ENCODE data around the gene PGLYRP4. TPM values are rescaled to one million over a fixed set of nuclear protein-coding genes. Genes with fewer than 3 reads are reported as not detected.

PGLYRP4 gene
- total RNA-seq, 6 experiments from 2014 or later: not detected

DNA sequence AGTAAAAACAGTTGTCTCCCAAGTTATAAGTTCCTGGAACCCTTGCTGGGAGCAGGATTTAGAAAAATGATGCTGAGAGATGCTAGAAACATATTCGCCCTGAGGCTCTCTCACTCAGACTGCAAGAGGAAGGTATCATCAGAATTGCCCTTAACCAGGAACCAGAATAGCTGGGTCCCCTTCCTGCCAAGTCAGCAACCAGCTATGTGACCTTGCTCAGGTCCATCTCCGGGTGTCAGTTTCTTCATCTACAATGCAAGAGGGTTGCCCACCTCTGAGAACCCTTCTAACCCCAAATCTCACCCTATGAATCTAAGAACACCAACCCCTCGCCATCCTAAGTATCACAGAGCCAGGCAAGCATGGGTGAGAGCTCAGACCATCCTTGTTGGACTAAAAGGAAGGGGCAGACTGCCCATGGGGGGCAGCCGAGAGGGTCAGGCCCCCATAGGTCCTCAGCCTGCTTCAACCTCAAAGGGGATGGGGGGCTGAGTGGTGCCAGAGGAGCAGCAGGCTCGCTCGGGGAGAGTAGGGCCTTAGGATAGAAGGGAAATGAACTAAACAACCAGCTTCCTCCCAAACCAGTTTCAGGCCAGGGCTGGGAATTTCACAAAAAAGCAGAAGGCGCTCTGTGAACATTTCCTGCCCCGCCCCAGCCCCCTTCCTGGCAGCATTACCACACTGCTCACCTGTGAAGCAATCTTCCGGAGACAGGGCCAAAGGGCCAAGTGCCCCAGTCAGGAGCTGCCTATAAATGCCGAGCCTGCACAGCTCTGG, 8.6 kb upstream of the PGLYRP4 start:
- WGBS (ENCODE audit: insufficient coverage, low coverage, low lambda C conversion rate, missing lambda C conversion rate): 41% methylated on average over 7 of the region's 10 CpGs
- H3K4me3 ChIP-seq: no peak overlapping the region
- no peaks in the 10 kb centered on the region for H3K9me3 ChIP-seq
- intact Hi-C loops (cut with DNase I): loop anchor here in 1 of 2 donors (10.0 kb wide), 1 partner anchor 48 kb away; no protein-coding TSS in a partner anchor
- TF ChIP-seq POLR2A (IDR thresholded peaks at IDR 0.05): no peak
- TF ChIP-seq, protein P1, sequence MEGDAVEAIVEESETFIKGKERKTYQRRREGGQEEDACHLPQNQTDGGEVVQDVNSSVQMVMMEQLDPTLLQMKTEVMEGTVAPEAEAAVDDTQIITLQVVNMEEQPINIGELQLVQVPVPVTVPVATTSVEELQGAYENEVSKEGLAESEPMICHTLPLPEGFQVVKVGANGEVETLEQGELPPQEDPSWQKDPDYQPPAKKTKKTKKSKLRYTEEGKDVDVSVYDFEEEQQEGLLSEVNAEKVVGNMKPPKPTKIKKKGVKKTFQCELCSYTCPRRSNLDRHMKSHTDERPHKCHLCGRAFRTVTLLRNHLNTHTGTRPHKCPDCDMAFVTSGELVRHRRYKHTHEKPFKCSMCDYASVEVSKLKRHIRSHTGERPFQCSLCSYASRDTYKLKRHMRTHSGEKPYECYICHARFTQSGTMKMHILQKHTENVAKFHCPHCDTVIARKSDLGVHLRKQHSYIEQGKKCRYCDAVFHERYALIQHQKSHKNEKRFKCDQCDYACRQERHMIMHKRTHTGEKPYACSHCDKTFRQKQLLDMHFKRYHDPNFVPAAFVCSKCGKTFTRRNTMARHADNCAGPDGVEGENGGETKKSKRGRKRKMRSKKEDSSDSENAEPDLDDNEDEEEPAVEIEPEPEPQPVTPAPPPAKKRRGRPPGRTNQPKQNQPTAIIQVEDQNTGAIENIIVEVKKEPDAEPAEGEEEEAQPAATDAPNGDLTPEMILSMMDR (IDR thresholded peaks at IDR 0.05): no peak
- peak; percentile 85 to 91 (median 90) for DNase-seq
- peaks cover 0 to 8% (median 2%) of the 10 kb centered on the region in 4 donors for H3K4me1 ChIP-seq
- H3K27me3 ChIP-seq: no peaks in the 10 kb centered on the region
- H3K27ac ChIP-seq: peak overlapping the region in 1 of 3 donors; percentile 47
- peak; percentile 86 to 91 (median 90) for ATAC-seq
- no peaks in the 10 kb centered on the region for H3K36me3 ChIP-seq

DNA sequence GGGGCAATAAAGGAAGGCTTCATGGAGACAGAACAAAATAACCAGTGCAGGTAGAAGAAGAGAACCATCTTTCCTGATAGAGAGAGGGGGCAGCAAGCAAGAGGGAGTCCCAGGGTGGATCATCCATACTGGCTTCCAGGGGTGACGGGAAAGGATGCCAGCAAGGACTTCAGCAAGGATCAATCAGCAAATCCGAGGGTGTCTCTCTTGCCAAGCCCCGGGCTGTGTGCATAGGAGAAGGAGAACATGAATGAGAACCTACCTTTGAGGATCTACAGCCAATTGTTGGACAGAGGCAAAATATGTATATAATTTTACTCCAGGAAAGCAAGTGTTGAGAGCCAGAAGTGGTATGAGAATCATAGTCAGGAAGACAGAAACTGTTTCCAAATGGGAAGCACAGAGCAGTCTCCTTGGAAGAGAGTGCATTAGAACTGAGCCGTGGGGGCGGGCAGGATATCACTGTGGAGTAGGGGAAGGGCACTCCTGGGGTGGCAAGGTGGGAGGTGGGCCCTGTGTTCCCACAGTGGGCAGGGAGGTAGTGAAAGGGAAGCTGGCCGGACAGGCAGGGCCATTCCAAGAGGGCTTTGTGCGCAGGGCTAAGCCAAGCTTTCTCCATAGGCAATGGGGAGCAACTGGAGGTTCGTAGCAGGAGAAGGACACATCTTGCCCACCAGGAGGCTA, 7.9 kb upstream of the PGLYRP4 start:
- Histone ChIP-seq H3K4me3 (no peak overlapping the region), H3K27ac (no peak overlapping the region), H3K9me3 (no peaks in the 10 kb centered on the region), H3K27me3 (no peaks in the 10 kb centered on the region), H3K36me3 (no peaks in the 10 kb centered on the region), H3K4me1 (peaks cover 0 to 8% (median 2%) of the 10 kb centered on the region in 4 donors)
- WGBS (ENCODE audit: insufficient coverage, low coverage, low lambda C conversion rate, missing lambda C conversion rate): 79% methylated on average over 5 of the region's 8 CpGs
- peak in 1 of 3 donors; percentile 39 for DNase-seq
- no peak for ATAC-seq
- intact Hi-C loops (cut with DNase I): loop anchor here in 1 of 2 donors (10.0 kb wide), 1 partner anchor 48 kb away; no protein-coding TSS in a partner anchor
- no peak for TF ChIP-seq POLR2A (IDR thresholded peaks at IDR 0.05)
- TF ChIP-seq, protein P1 (IDR thresholded peaks at IDR 0.05): no peak

DNA sequence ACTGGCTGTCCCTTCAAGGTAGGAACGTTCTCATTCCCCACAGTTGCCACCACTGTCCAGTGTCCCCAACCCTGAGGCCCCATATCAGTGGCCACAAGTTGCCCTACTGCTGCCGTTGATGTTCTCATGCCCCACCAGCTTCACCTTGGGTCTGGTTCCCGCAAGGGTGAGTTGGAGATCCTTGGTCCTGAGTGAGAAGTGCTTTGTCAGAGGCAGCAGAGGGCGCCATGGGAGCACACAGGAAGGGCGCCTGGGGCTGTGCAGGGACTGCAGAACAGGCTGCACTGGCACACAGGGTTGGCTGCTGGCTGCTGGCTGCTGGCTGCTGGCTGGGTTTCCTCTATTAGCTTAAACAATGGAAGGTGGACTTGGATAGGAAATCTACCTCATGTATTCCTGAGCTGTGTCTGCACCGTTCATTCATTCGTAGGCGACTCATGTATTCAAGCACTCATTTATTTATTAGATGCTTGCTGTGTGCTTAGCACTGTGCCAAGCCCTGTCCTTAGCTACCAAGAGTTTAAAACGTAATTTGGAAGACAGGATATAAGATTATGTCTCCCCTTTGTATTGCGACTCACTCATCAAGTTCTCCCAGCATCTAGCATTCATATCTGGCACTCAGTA, 6.9 kb upstream of the PGLYRP4 start:
- no peaks in the 10 kb centered on the region for H3K9me3 ChIP-seq
- DNase-seq (peak; percentile 76 to 83 (median 80)), ATAC-seq (peak; percentile 76 to 84 (median 79))
- H3K27me3 ChIP-seq: no peaks in the 10 kb centered on the region
- no peak overlapping the region for H3K27ac ChIP-seq
- no peaks in the 10 kb centered on the region for H3K36me3 ChIP-seq
- H3K4me3 ChIP-seq: no peak overlapping the region
- intact Hi-C loops (cut with DNase I): loop anchor here in 1 of 2 donors (10.0 kb wide), 1 partner anchor 49 kb away; no protein-coding TSS in a partner anchor
- TF ChIP-seq POLR2A (IDR thresholded peaks at IDR 0.05): no peak
- TF ChIP-seq, protein P1 (IDR thresholded peaks at IDR 0.05): peak; percentile 47 to 64 (median 56)
- peaks cover 0 to 8% (median 2%) of the 10 kb centered on the region in 4 donors for H3K4me1 ChIP-seq
- WGBS (ENCODE audit: insufficient coverage, low coverage, low lambda C conversion rate, missing lambda C conversion rate): 34% methylated on average over 9 of the region's 10 CpGs

DNA sequence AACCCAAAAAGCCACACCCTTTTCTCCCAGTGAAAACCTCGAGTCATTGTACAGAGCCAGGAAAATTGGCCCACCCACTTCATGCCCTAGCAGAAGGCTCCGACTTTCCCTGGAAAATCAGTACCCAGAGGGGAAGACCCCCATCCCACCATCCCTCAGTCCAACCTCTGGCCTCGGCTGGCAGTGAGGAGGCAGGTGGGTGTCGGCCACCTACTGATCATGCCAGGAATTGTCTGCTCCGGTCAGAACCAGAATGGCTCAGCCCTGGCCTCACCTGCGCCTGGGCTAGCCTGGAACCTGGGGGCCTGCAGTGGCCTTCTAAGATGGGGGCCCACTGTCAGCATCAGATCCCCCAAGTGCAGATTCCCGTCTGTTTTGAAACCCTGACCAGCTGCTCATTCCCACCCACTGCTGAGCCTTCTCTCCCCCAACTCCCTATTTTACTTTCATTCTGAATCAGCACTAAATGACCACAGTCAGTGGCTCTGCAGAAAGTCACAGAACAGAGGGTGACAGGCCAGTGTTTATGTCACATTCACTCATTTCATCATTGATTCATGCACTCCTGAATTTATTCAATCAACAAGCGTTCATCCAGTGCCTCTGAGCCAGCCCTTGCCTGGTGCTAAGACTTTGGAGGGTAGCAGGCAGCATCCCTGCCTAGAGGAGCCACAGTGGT, 6.0 kb upstream of the PGLYRP4 start:
- H3K36me3 ChIP-seq: no peaks in the 10 kb centered on the region
- no peaks in the 10 kb centered on the region for H3K27me3 ChIP-seq
- H3K4me1 ChIP-seq: peaks cover 0 to 8% (median 2%) of the 10 kb centered on the region in 4 donors
- intact Hi-C loops (cut with DNase I): loop anchor here in 1 of 2 donors (5.0 to 10.0 kb wide), 2 partner anchors 50 to 138 kb away; no protein-coding TSS in a partner anchor
- ATAC-seq (no peak), DNase-seq (peak in 1 of 3 donors; percentile 37)
- no peak overlapping the region for H3K27ac ChIP-seq
- no peaks in the 10 kb centered on the region for H3K9me3 ChIP-seq
- no peak overlapping the region for H3K4me3 ChIP-seq
- 45% methylated on average over 4 of the region's 8 CpGs for WGBS (ENCODE audit: insufficient coverage, low coverage, low lambda C conversion rate, missing lambda C conversion rate)
- TF ChIP-seq POLR2A (IDR thresholded peaks at IDR 0.05): no peak

Measured in right lobe of liver (tissue), 6 donors.